H1 (cell line): ENCODE measurements around the gene GRB7.

Experiments used
- CEBPB ChIP-seq: IDR thresholded peaks from 2 replicates; pipeline ENCODE4 v1.6.1; 2012; ENCODE audit warnings: low read depth, low read length
- RNF2 ChIP-seq: fragments of 200-900, 300-1000 bp; sonication (generic); IDR thresholded peaks from 2 replicates; pipeline ENCODE4 v1.7.1; 2016; ENCODE audit warnings: borderline replicate concordance, low read depth, mild to moderate bottlenecking, antibody characterized with exemption, low read length; ENCODE audit not compliant: poor library complexity, severe bottlenecking; ENCODE audit errors: missing control alignments
- SP2 ChIP-seq: IDR thresholded peaks from 2 replicates; pipeline ENCODE4 v1.6.1; 2012; ENCODE audit warnings: mild to moderate bottlenecking, low read length, inconsistent platforms

DNA sequence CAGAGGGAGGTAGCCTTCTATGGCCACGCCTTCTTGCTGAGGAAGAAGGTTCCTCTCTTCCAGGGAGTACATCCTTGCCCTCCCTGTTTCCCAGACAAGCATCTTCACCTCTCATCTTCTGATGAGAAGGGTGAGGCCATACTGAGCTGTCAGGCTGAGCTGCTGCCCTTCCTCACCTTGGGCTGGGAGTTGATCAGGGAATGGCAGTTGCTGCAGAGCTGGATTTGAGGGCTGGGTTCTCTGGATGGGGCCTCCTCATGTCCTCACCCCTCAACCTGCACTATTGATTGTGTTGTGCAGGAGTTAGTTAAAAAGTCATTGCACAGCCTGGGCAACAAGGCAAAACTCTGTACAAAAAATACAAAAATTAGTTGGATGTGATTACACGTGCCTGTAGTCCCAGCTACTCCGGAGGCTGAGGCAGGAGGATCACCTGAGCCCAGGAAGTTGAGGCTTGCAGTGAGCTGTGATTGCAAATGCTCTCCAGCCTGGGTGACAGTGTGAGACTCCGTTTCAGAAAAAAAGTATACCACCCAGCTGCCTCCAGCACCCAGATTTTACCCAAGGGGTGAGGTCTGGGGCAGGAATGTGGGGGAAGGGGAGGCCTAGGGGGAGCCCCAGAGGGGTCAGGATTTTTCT is 35.8 kb upstream of the GRB7 start:
- TF ChIP-seq CEBPB (no peak), RNF2 (no peak), SP2 (no peak)
